Karpas-422 (cell line): ENCODE data around the gene NISCH. TPM values are rescaled to one million over a fixed set of nuclear protein-coding genes. Genes with fewer than 3 reads are reported as not detected.

Experiments
- DNase-seq: peaks from one replicate; pipeline ENCODE4 v3.0.0-alpha.2; 2015
- H2AFZ ChIP-seq: fragments of 200-600 bp; sonication (generic); 2 replicates; pipeline ENCODE4 v1.6.1; 2014; ENCODE audit warnings: antibody characterized with exemption, low read length, mixed read lengths
- H3K27ac ChIP-seq: fragments of 200-600 bp; sonication (generic); 2 replicates; pipeline ENCODE4 v1.5.1; 2014; ENCODE audit warnings: mild to moderate bottlenecking, low read length, moderate library complexity
- H3K27me3 ChIP-seq: fragments of 200-600 bp; sonication (generic); 2 replicates; pipeline ENCODE4 v1.6.1; 2014; ENCODE audit warnings: low read length, mixed read lengths
- H3K36me3 ChIP-seq: fragments of 200-600 bp; sonication (generic); 2 replicates; pipeline ENCODE4 v1.6.1; 2014; ENCODE audit warnings: low read length, mixed read lengths; ENCODE audit not compliant: insufficient read depth
- H3K4me1 ChIP-seq: fragments of 200-600 bp; sonication (generic); 2 replicates; pipeline ENCODE4 v1.6.1; 2014; ENCODE audit warnings: mild to moderate bottlenecking, low read length, mixed read lengths
- H3K4me2 ChIP-seq: fragments of 200-600 bp; sonication (generic); 2 replicates; pipeline ENCODE4 v1.6.1; 2014; ENCODE audit warnings: low read length, low read depth, mild to moderate bottlenecking; ENCODE audit not compliant: poor library complexity, severe bottlenecking
- H3K4me3 ChIP-seq: fragments of 200-600 bp; sonication (generic); 2 replicates; pipeline ENCODE4 v1.5.1; 2014; ENCODE audit warnings: mild to moderate bottlenecking, antibody characterized with exemption, low read length, mixed read lengths
- H3K79me2 ChIP-seq: fragments of 200-600 bp; sonication (generic); 2 replicates; pipeline ENCODE4 v1.6.1; 2014; ENCODE audit warnings: mild to moderate bottlenecking, low read length, mixed read lengths
- H3K9ac ChIP-seq: fragments of 200-600 bp; sonication (generic); 2 replicates; pipeline ENCODE4 v1.6.0; 2014; ENCODE audit warnings: low read length
- H3K9me2 ChIP-seq: fragments of 200-600 bp; sonication (generic), shearing (Covaris generic); replicated peaks from 2 replicates; pipeline ENCODE4 v1.6.0; 2014; ENCODE audit warnings: mild to moderate bottlenecking, low read length, moderate library complexity; ENCODE audit not compliant: insufficient read depth
- H3K9me3 ChIP-seq: fragments of 300-700, 200-600 bp; sonication (generic); 2 replicates; pipeline ENCODE4 v1.6.1; 2014; ENCODE audit warnings: low read length, mixed read lengths
- H4K20me1 ChIP-seq: fragments of 200-600 bp; sonication (generic); 2 replicates; pipeline ENCODE4 v1.6.1; 2014; ENCODE audit warnings: mild to moderate bottlenecking, antibody characterized with exemption, low read length, low read depth; ENCODE audit not compliant: insufficient read depth
- total RNA-seq: library from RNA; depleted of rRNA; stranded (reverse); fragments of >200 nt; shearing (Covaris generic); gene quantifications from 2 replicates; pipeline ENCODE4 v1.2.3, GENCODE V29; 2014; ENCODE audit warnings: low replicate concordance

NISCH gene
- total RNA-seq, 1 experiment from 2014 or later: 44.2 TPM

GRCh38 chr3:52493232-52494017 is 38.0 kb downstream of the NISCH start:
- no peak overlapping the region for H2AFZ ChIP-seq
- H3K9ac ChIP-seq: no peak overlapping the region
- no peak overlapping the region for H3K4me3 ChIP-seq
- no peaks in the 10 kb centered on the region for H3K79me2 ChIP-seq
- no peaks in the 10 kb centered on the region for H3K9me3 ChIP-seq
- H3K4me2 ChIP-seq: no peak overlapping the region
- H3K27ac ChIP-seq: no peak overlapping the region
- no peak for DNase-seq
- no peaks in the 10 kb centered on the region for H3K9me2 ChIP-seq
- no peaks in the 10 kb centered on the region for H3K27me3 ChIP-seq
- no peaks in the 10 kb centered on the region for H4K20me1 ChIP-seq
- 0 out of 2 replicates have a peak, but pooled peaks cover 2% of the 10 kb centered on the region for H3K36me3 ChIP-seq
- H3K4me1 ChIP-seq: no peaks in the 10 kb centered on the region

DNA sequence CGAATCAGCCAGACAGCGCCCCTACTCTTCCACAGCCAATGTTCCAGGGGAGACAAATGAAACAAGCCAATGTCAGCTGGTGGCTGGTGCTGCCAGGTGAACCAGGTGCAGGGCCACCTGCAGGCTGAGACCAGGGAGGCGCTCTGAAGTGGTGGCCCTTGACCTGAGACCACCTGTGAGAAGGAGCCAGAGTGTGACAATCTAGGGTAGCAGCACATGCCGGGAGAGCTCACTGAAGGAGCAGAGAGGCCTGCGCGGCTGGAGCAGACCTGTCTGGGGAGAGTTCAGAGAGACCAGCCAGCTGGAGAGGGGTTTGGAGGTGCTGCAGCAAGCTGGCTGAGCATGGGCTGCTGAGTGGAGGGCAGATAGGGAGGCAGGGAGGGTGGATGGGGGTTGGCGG is 39.0 kb downstream of the NISCH start:
- H3K36me3 ChIP-seq: 0 out of 2 replicates have a peak, but pooled peaks cover 2% of the 10 kb centered on the region
- no peak for DNase-seq
- H4K20me1 ChIP-seq: no peaks in the 10 kb centered on the region
- no peak overlapping the region for H3K4me3 ChIP-seq
- H3K79me2 ChIP-seq: no peaks in the 10 kb centered on the region
- H3K9ac ChIP-seq: no peak overlapping the region
- H2AFZ ChIP-seq: no peak overlapping the region
- H3K27me3 ChIP-seq: no peaks in the 10 kb centered on the region
- H3K9me3 ChIP-seq: no peaks in the 10 kb centered on the region
- H3K27ac ChIP-seq: no peak overlapping the region
- H3K9me2 ChIP-seq: no peaks in the 10 kb centered on the region
- H3K4me2 ChIP-seq: no peak overlapping the region
- no peaks in the 10 kb centered on the region for H3K4me1 ChIP-seq

GRCh38 chr3:52494886-52495495 is 39.6 kb downstream of the NISCH start, which contains the start of gene STAB1:
Gene STAB1 (plus strand): TSS chr3:52495338. CDS start chr3:52495414, 76 bp downstream.
- Histone ChIP-seq H3K27me3 (no peaks in the 10 kb centered on the region), H3K4me2 (no peak within 1 kb of the TSS), H3K27ac (no peak within 1 kb of the TSS), H3K4me1 (no peaks in the 10 kb centered on the region), H4K20me1 (no peaks in the 10 kb centered on the region), H3K79me2 (no peaks in the 10 kb centered on the region), H3K4me3 (no peak within 1 kb of the TSS), H3K9me2 (no peaks in the 10 kb centered on the region), H3K36me3 (0 out of 2 replicates have a peak, but pooled peaks cover 2% of the 10 kb centered on the region), H3K9me3 (no peaks in the 10 kb centered on the region), H2AFZ (no peak within 1 kb of the TSS), H3K9ac (no peak within 1 kb of the TSS)
- no peak for DNase-seq

DNA sequence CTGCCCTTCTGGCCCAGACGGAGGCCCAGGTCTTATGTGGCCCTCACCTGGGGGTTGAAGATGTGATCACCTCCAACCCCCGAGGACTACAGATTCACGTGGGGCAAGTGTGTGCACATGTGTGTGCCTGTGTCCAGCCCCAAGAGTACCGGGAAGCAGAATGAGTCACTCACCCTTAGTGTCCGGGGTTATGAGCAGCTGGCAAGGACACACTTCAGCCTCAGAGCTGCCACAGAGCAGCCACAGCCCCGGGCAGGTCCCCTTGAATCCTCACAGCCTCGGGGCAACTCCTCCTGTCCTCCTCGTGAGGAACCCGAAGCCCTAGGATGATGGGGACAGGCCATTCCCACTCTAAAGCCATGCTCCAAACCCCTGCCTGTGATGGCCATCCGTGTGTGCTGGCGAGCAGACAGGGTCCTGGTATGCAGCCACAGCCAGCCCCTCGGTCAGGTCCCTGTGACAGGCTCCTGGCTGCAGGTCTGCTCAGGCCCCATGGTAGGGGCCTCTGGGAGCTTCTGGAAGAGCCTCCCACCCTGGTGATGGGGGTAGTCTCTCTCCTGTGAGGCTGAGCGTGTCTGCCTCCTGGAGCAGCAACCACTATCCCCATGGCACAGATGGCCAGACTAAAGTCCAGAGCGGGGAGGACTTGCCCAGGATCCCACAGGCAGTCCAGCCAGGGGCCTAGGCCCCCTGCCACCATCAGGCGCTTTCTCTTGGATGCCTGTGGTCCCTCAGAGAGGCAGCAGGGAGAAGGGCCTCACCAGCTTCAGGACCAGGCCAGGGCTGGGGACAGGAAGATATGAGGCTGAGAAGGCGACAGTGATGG is 40.6 kb downstream of the NISCH start:
- H3K4me2 ChIP-seq: no peak overlapping the region
- no peak overlapping the region for H3K9ac ChIP-seq
- H3K36me3 ChIP-seq: 0 out of 2 replicates have a peak, but pooled peaks cover 2% of the 10 kb centered on the region
- DNase-seq: no peak
- H3K9me2 ChIP-seq: no peaks in the 10 kb centered on the region
- no peaks in the 10 kb centered on the region for H3K79me2 ChIP-seq
- no peaks in the 10 kb centered on the region for H3K9me3 ChIP-seq
- no peaks in the 10 kb centered on the region for H3K27me3 ChIP-seq
- H2AFZ ChIP-seq: no peak overlapping the region
- H3K4me1 ChIP-seq: no peaks in the 10 kb centered on the region
- no peak overlapping the region for H3K4me3 ChIP-seq
- H3K27ac ChIP-seq: no peak overlapping the region
- H4K20me1 ChIP-seq: no peaks in the 10 kb centered on the region

GRCh38 chr3:52498137-52499054 is 43.0 kb downstream of the NISCH start:
- H3K9ac ChIP-seq: no peak overlapping the region
- H3K9me2 ChIP-seq: no peaks in the 10 kb centered on the region
- no peak overlapping the region for H3K27ac ChIP-seq
- no peak overlapping the region for H3K4me2 ChIP-seq
- H3K4me3 ChIP-seq: no peak overlapping the region
- no peaks in the 10 kb centered on the region for H4K20me1 ChIP-seq
- no peaks in the 10 kb centered on the region for H3K9me3 ChIP-seq
- H3K79me2 ChIP-seq: no peaks in the 10 kb centered on the region
- H2AFZ ChIP-seq: no peak overlapping the region
- H3K36me3 ChIP-seq: no peaks in the 10 kb centered on the region
- no peak for DNase-seq
- peaks cover 6% of the 10 kb centered on the region for H3K4me1 ChIP-seq
- H3K27me3 ChIP-seq: no peaks in the 10 kb centered on the region

DNA sequence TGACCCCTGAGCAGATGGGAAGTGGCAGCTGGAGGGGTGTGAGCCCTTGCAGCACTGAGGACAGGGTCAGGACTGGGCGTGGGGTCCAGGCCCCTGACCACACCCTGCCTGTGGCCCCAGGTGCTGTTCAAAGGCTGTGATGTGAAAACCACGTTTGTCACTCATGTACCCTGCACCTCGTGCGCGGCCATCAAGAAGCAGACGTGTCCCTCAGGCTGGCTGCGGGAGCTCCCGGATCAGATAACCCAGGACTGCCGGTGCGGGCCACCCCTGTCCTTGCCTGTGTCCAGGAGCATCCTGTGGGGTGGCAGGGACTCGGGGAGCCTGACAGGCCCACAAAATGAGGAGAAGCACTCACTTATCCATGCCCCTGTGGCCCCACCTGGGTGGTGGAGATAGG is 45.6 kb downstream of the NISCH start:
- no peak overlapping the region for H3K4me2 ChIP-seq
- H3K36me3 ChIP-seq: no peaks in the 10 kb centered on the region
- no peaks in the 10 kb centered on the region for H3K9me3 ChIP-seq
- H4K20me1 ChIP-seq: no peaks in the 10 kb centered on the region
- H3K4me1 ChIP-seq: peaks cover 6% of the 10 kb centered on the region
- no peak overlapping the region for H2AFZ ChIP-seq
- no peak overlapping the region for H3K27ac ChIP-seq
- no peaks in the 10 kb centered on the region for H3K9me2 ChIP-seq
- no peaks in the 10 kb centered on the region for H3K79me2 ChIP-seq
- H3K9ac ChIP-seq: no peak overlapping the region
- H3K4me3 ChIP-seq: no peak overlapping the region
- no peaks in the 10 kb centered on the region for H3K27me3 ChIP-seq
- no peak for DNase-seq

DNA sequence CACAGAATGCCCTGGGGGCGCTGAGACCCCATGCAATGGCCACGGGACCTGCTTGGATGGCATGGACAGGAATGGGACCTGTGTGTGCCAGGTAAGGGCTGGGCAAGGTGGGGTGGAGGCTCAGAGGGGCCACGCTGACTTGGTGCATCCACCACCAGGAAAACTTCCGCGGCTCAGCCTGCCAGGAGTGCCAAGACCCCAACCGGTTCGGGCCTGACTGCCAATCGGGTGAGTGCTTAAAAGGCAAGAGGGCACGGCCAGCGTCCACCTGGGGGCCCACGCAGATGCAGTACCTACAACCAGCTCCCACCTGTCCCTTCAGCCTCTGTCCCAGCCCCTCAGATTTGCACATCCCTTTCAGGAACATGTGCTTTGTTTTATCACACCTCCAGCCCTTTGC is 46.6 kb downstream of the NISCH start:
- no peak overlapping the region for H2AFZ ChIP-seq
- H3K9ac ChIP-seq: no peak overlapping the region
- H3K4me2 ChIP-seq: no peak overlapping the region
- no peaks in the 10 kb centered on the region for H3K36me3 ChIP-seq
- no peak overlapping the region for H3K4me3 ChIP-seq
- no peaks in the 10 kb centered on the region for H3K27me3 ChIP-seq
- H3K9me3 ChIP-seq: no peaks in the 10 kb centered on the region
- H4K20me1 ChIP-seq: no peaks in the 10 kb centered on the region
- H3K79me2 ChIP-seq: no peaks in the 10 kb centered on the region
- no peak for DNase-seq
- peaks cover 6% of the 10 kb centered on the region for H3K4me1 ChIP-seq
- H3K27ac ChIP-seq: no peak overlapping the region
- no peaks in the 10 kb centered on the region for H3K9me2 ChIP-seq
